ENCODE results near the gene GPR84.

The GPR84 gene

DNA sequence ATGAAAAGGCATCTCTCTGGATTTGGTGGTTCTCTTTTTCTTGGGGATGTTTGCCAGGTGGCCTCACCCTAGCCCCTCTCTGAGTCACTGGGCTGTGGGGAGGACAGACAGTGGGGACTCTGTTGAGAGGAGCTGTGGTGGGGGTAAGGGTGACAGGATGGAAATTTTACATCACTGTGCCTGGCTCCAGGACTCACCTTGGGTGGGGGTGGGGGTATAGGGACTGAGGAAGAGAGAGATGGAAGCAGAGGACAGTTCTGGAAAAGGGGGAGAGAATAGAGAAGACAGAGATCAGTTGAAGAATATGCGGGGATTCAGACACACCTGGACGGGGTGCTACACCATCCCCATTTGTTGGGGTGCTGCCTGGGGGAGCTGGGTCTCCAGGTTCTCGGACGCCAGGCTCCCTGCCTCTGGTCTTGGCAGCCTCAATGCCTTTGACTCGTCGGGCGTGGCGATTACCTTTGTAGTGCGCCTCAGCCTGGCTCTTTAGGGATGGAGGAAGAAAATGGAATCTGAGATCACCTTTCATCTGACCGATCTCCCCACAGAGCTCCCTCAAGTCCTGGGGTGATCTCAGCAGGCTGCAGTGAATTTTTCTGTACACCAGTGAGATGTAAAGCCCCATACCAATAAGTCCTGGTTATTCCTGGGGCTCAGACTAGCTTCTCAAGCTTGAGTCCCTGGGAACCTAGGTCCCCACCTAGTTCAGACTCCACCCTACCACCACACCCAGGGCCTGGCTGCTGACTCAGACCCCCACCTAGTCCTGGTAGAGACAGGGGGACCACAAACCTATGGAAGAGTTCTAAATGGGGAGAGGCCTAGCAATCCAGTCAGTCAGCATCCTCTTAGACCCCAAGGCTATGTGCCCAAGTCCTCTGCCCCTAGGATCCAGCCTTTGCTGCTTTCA is 9.6 kb upstream of the GPR84 start:
- DNase-seq: no peak

DNA sequence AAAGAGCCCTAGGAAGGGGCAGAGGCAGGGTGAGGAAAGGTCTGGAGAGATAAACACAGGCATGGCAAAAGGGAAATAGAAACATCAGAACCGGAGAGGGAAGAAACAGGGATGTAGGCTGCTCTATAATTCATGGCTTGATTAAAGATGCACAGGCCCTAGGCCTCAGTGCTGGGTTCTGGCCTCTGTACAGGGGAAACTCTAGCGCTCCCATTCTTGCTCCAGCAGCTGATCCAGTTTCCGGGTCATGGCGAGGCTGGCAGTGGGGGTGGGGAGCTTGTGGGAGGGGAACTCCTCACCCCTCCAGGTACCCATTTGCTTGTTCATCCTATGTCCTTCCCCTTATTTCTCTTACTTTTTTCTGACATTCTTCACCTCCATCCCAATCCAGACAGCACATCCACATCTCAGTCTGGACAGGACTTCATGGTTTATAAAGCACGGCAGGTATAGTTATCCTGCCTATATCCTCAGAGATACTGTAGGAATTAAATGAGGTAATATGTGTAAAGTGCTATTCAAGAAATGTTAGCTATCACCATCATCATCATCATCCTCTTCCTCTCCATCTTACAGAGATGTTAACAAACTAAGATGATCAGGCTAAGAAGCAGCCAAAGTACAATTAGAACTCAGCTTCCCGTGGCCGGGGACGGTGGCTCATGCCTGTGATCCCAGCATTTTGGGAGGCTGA is 8.0 kb upstream of the GPR84 start:
- DNase-seq: no peak

DNA sequence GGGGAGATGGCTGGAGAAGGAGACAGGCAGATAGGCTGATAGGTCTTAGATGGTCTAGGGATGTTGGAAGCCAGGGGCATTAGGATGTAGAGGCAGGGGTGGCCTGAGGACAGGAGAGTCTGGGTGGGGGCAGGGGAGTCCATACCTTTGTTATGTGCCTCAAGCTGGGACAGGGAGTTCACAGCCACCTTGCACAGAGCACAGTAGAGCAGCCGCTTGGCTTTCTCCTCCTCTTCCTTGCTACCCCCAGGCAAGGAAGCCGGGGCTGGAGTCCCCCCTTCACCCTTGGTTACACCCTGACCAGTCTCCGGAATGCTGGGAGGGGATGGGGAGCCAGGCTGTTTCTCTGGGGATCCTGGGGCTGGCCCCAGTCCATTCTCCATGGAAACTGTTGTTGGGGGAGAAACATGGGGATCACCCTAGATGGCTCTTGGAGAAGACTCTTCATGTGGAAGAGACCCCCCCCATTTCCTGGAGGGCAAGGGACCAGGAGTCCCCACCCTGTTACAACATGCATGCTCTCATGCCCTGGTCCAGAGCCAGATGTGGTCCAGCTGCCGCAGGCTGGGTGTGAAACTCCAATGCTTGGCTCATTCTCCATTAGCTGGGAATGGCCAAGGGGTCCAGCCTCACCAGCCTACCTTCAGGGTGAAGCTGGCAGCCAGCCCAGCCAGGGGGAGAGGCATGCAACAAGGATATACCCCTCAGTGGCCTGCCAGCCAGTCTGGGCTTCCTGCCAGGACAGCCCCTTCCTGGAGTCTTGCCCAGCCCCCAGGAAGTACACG is 7.2 kb upstream of the GPR84 start:
- DNase-seq: no peak

DNA sequence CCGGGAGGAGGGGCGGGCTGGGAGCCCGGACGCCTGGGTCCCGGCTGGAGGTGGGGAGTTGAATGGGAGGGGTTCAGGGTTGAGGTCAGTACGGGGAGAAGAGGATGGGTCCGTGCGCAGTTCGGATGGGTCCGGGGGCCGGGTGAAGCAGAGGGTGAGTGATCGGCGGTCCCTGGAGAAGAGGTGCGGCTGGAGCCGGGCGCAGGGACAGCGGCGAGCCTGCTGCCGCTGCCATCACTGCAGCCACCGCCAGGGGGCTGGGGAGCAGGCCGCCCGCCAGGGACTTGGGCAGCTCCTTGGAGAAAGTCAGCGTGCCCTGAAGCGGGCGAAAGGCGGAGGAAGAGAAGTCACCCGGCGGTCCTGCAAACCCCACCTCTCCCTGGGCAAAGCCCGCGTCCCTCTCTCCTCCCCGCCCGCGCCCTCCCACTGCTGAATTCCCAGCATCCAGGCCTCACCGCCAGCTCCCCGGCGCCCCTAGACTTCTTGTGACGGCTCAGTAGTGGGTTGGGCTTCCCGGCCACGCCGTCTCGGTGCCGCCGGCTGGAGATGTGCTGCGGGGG is 6.0 kb upstream of the GPR84 start:
- peak; percentile 56 for DNase-seq

DNA sequence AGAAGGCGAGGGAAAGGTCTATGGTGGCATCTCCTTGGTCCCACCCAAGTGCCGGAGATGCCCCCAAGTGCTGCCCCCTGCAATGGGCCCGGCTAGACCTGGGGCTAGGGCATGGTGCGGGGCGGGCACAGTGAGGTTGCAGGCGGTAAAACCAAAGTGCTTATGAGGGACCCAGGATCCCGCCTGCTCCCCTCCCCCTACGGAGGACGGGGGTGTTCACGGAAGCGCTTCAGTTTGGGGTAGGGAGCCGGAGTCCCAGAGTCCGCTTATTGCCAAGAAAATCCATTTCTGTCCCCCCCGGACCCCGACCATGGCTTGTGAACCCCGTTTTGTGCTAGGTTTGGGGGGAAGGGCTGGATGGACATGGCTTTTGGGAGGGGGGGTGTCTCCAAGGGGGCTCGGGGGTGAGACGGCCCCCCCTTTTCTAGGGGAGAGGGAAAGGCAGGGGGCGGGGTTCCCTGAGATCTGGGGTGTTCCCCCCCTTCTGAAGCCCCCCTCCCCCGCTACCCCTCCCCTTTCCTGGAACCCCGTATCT is 5.4 kb upstream of the GPR84 start:
- no peak for DNase-seq

DNA sequence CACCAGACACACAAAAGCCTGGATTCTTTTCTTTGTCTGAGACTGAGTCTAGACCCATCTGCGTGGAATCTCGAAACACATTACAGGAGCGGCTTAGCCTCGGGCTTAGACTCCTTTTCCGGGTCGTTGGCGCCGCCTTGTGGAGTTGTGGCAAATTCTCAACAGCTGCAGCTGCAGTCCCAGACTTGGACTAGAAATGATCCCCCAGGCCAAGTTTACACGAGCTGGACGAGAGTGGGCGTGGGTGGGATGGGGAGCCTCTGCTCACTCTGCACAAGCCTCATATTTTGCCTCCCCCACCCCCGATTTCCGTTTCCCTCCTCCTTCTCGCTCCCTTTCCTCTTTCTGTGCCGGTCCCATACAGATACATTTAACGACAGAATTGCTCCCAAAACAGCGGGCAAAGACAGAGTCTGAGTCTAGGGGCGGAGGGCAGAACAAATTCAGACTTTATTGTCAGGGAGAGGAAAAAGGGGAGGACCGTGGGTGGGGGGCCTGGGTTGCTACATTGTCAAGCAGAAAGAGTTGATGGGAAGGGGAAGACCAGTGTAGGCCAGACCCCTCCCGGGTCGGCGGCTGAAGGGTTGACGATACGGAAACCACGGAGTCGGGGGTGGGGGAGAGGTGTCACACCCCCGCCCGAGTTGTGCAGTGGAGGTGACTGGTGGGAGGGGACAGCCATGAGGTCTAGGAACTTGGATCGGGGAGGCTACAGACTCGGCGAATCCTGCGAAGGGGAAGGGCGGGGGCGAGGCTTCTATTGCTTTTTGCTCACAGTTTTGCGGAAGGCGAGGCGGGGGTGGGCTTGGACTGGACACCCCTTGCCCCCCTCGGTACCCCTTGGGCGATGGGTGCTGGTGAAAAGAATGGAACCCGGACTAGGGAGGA is 4.7 kb upstream of the GPR84 start:
- DNase-seq: peak; percentile 93

DNA sequence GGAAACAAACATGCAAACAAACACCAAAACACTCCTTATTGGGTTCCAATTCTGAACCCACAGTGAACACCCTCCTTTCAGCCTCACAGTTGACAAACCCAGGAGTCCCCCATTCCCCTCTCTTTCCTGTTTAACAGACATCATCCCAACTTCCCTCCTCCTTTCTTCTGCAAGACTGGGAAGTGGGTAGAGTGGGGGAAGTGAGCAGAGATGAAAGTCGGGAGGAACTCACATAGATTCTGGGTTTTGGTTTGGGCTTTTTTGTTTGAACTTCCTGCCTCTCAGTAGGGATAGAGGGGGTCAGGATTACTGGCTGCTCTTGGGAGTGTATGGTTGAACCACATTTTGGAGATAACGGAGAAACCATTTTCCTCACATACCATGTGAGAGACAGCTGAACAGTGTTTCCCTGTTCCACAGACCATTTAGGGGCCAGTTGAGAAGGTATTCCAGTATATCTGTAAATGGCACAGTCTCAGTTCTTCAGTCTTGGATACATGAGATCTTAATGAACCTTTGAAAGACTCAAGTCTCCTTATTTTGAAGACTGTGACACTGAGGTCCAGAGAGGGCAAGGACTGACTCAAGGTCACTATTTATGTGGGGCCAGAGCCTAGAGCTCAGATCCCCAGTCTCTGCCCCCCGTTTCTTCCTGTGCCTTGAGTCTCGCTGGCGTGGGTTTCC is 3.9 kb upstream of the GPR84 start:
- no peak for DNase-seq

DNA sequence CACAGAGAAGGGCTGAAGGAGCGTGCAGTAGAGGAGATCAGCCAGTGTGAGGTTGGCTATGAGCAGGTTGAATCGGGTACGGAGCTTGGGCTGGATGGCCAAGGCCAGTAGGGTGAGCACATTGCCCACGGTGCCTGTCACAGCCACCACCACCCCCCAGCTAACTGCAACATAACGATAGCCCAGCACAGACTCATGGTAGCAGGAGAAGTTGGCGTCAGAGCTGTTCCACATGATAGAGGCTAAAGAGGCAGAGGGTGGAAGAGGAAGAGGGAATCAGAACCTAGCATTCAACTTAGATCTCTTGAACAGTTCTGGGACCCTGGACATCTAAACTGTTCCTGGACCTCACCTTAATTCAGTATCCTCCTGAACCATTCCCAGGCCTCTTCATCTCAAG is 668 bp downstream of the GPR84 start:
- no peak for DNase-seq

DNA sequence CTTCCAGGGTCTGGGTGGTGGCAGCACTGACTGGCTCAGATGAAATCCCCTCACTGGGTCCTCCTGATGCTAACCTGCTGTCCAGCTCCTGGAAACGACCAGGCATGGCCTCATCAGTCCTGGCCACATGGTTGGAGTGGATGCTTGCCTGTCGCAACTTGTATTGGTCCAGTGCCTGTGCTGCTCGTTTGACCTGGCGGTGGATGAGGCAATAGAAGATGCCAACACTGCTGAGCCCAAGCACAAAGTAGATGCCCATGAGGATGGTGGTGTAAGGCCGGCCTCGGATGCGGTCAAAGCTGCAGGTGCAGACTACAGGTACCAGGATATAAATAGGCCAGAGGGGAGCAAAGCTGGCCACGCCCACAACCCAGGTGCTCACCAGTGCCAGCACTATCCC is 1.2 kb downstream of the GPR84 start:
- DNase-seq: no peak

DNA sequence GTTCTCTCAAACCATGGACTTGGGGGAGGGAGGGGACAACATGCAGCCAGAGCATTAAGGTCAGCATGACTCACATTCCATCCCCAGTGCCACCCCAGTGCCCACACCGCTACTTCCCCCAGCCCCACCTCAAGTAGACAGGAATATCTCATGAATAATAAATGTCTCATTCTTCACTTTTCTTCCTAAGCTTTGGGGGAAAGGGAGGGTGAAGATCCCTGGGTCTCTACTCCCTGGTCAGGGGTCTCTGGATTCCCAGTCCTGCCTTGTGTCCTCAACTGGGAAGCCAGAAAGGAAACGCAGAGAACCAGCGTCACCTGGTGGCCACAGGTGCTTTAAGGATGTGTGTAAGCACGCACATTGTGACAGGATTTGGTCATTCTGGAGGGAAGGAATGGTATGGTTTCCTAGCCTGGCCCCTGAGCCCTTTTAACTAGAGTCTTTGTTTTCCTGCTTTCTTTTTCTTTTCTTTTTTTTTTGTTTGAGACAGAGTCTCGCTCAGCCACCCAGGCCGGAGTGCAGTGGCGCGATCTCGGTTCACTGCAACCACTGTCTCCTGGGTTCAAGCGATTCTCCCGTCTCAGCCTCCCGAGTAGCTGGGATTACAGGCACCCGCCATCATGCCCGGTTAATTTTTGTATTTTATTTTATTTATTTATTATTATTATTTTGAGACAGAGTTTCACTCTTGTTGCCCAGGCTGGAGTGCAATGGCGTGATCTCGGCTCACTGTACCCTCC is 3.4 kb downstream of the GPR84 start:
- peak; percentile 56 for DNase-seq

DNA sequence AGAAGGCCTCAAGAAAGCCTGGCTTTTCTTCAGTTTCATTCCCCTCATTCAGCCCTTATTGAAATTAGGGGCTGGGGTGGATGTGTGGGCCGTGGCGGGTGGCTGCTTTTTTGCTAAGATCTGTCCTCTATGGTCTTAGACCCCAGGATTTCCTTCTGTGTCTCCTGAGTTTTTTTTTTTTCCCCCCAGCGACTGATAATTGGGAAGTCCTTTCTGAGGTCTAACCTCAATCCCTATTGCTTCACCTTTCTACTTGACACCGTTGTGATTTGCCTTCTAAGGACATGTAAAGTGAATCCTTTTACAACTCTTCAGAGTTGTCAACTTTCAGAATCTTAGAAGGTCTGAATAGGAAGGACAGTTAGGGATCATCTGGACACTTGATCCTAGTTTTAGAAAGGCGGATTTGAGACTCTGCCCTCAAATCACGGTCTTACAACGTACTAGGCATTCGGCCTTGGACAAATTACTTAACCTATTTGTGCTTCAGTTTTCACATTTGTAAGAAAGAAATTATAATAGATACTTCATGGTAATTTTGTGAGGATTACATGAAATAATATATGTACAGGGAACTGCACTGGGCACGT is 4.4 kb downstream of the GPR84 start:
- DNase-seq: no peak

DNA sequence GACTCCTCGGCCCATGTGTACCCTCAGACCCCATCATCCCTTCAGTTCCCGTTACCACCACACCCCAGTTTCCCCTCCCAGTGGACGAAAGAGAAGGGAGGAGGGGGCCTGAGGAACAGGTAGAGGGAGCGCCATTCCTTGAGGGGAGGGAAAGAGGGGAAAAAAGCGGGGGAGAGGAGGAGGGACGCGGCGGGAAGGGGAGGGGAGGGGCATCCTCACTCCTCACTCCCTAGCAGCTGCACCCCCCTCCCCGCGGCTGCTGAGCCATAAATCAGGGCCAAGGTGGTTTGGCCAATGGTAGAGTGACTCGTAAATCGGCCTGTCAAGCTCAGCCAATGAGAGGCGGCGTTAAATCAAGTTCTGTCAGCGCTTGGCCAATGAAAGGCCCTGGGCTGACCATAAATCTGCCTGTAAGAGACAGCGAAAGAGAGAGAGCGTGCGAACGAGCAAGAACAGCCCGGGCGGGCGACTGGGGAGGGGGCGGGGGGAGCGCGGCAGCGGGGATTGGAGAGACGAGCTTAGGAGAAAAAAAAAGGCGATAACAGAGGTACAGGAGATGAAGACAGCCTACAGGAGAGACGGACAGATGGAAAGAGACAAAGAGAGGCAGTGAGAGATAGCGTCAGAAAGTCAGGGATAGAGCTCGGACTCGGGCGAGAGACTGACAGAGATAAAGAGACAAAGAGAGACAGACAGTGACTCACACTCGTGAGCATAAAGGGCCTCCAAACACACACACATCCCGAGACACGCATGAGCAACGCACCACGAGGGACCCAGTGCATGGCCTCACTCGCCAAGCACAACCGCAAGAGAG is 5.1 kb downstream of the GPR84 start:
- peak; percentile 86 for DNase-seq

DNA sequence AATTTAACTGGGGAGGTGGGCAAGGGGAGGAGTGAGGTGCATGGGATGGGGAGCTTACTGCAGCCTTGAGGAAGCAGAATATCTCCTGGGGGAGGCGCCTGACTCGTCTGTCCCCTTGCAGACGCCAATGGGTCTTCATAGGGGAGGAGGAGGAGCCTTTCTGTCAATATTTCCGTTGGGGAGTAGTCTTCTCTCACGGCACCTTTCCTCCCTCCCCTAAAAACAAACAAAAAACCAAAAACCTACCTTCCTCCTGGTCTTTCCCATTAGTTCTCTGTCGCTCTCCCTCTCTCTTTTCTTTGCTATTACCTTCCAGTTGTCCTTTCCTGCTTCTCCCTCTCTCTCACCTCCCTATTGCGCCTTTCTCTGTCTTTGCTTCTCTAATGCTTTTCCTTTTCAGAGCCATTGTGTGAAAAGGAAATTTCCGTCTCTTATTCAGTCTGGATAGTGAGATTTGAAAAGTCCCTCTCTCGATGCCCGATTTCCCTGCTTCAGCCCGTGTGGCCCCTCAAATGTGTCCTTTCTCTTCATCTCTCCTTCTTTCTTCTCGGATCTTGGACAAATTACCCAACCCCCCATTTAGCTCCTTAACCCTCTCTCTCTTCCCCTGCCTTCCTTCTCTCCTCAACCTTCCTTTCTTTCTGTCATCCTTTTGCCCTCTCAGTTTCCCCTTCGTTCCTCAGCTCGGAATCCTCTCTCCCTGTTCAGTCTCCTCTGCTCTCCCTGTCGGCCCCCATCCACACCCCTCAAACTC is 5.9 kb downstream of the GPR84 start:
- DNase-seq: peak; percentile 40

DNA sequence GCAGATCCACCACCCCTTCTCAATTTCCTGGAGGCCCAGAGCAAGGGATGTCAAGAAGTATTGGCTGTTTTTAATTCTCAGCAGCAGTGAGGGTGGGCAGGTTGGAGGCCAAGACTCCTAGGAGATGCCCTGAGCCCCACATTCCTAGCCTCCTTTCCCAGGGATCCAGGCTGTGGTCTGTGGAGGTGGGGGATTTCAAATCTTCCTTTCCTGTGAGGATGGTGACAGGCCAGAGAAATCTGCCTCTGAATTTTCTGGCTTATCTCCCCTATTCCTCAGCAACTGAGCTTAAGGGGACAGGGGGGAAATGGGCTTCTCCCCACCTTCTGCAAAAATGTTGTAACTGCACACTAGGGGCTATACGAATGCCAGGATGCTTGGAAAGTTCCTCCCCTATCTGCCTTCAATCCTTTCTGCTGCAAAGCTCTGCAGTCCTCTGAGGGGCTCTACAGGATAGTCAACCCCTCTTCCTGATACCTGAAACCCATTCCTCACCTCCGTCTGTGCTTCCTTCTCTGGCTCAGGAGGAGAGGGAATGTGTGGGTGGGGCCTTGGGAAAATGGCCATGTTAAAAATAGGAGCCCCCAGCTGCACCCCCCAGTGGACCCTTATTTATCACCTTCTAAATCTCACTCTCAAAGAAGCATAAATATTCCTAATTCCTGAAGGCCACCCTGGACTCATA is 6.6 kb downstream of the GPR84 start:
- no peak for DNase-seq

DNA sequence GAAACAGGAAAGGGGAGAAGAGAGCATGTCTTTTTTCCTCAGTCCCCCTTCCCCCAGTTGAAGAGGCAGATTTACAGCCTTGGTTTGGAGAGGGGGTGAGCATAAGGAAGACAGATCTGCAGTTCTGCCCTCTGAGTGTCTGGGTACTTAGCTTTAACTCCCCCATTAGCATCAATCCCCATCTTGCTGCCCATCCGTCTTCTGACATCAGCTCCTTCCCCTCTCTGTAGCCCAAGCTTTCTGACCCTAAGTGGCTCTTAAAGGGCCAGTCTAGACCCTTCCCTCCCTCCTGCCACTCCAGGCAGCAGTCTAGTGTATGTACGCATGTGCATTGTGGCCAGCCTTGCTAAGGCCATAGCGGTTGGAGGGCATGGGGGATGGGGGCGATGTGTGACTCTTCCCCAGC is 7.3 kb downstream of the GPR84 start:
- no peak for DNase-seq

DNA sequence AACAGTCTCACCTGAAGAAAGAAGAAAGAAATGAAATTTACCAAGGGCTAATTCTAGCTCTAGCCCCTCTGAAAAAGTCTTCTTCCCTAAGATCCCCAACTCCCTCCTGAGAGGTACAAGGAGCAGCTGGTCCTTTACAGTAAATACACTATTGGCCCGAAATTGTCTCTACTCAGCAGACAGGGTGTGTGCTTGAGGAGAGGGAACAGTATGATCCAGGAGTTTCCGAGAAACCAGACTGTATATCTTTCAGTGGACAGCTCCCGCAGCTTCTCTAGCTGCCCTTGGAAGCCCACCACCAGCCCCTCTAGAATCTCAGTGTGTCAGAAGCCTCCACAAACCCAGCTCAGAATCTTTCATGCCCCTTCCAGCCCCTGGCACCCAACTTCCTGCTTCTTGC is 8.1 kb downstream of the GPR84 start:
- no peak for DNase-seq

DNA sequence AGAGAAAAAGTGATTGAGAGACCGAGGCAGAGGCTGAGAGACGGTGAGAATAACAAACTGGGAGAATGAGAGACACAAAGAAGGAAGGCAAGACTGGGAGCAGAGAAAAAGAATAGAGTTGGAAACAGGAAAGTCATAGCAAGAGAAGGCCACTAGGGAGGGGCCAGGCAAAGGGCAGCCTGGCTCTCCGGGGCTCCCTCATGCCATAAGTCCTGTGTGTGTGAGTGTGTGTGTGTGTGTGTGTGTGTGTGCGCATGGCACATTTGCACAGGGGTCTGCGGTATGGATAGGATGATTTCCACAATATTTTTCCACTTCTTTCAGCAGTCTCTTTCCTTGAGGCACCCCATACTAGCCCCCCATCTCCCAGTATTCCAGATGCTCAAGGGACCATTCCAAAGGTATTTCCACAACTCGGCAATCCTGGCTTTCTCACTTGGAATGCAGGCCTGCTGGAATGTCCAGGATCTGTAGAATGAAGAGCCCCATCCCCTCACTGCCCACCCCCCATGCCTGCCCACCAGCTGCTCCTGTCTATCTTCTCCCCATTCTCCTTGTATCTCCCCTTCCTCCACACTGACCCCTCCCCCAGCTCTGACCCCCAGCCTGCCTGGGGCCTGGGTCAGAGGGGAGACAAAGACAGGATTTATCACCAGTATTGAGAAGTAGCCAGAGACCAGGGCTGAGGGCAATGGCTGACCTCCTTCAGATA is 9.0 kb downstream of the GPR84 start:
- DNase-seq: no peak

Measured in activated T-cell treated with anti-CD3 and anti-CD28 coated beads, Interleukin-2, amount 50 U/mL, for 1 hour (primary cell).